Left lung (tissue), 10 donors: ENCODE results near the gene UTS2R. TPM values are rescaled to one million over a fixed set of nuclear protein-coding genes. Genes with fewer than 3 reads are reported as not detected.

Source experiments
- ATAC-seq: fragments of 200-7000 bp; cut with Tn5 transposase; one replicate; pipeline ENCODE4 v1.9.1; 2020; ENCODE audit warnings: moderate library complexity
- DNase-seq, 4 donors: peaks; one replicate each; pipeline ENCODE4 v3.0.0-alpha.2; 2013 to 2020
- H3K27ac ChIP-seq, 2 donors: fragments of 200-600 bp; sonication (generic) in 1 of 2; one replicate each; pipeline versions ENCODE4 v1.5.0 to v1.8.0; 2020 to 2021
- H3K27me3 ChIP-seq, 2 donors: fragments of 200-600 bp; sonication (generic) in 1 of 2; one replicate each; pipeline versions ENCODE4 v1.5.0 to v1.8.0; 2020 to 2021
- H3K36me3 ChIP-seq, 2 donors: fragments of 200-600 bp; sonication (generic) in 1 of 2; one replicate each; pipeline versions ENCODE4 v1.5.0 to v1.8.0; 2020 to 2021
- H3K4me1 ChIP-seq, 2 donors: fragments of 200-600 bp; one replicate each; pipeline ENCODE4 v1.8.0; 2021
- H3K4me3 ChIP-seq, 2 donors: fragments of 200-600 bp; sonication (generic) in 1 of 2; one replicate each; pipeline versions ENCODE4 v1.5.0 to v1.8.0; 2020 to 2021; ENCODE audit warnings: mild to moderate bottlenecking in 1 of 2
- H3K9me3 ChIP-seq, 2 donors: fragments of 200-600 bp; sonication (generic) in 1 of 2; one replicate each; pipeline versions ENCODE4 v1.5.0 to v1.8.0; 2020 to 2021
- CTCF ChIP-seq, 2 donors: fragments of 200-600 bp; sonication (generic) in 1 of 2; IDR thresholded peaks; one replicate each; pipeline versions ENCODE4 v1.5.0 to v1.8.0; 2021; ENCODE audit warnings: antibody characterized with exemption in 2 of 2
- intact Hi-C, 2 donors: fragments of 100-400 bp; cut with DNase I; formaldehyde crosslinking; loops; one replicate each; pipeline versions ENCODE4 v1.11.2 to v1.14.2; 2022
- polyA plus RNA-seq, 6 donors: library from polyadenylated mRNA; unstranded; fragments of 120-200 nt; gene quantifications; one replicate each; pipeline ENCODE4 v1.2.1, GENCODE V29; 2013; ENCODE audit not compliant: insufficient read length in 6 of 6
- total RNA-seq, 2 donors: library from RNA; stranded (reverse); fragmentation: NEBNext Ultra II Directional; extraction: Animal tissue kit (Norgen Biotek cat#: 25700); gene quantifications; one replicate each; pipeline ENCODE4 v1.2.1, GENCODE V29; 2021
- donor health status: DM: no; HTN: yes; CAD: no.
- donor health status: DM: no; HTN: no; CAD: no.

The UTS2R gene
- total and polyA plus RNA-seq, 8 donors: 0.11 TPM; not detected in 7

GRCh38 chr17:82387705-82388106 is 16.1 kb downstream of the UTS2R start:
- Histone ChIP-seq H3K9me3 (no peaks in the 10 kb centered on the region), H3K4me1 (peaks cover 0 to 10% of the 10 kb centered on the region in 2 donors), H3K4me3 (no peak overlapping the region), H3K27me3 (peaks cover 7 to 54% of the 10 kb centered on the region in 2 donors), H3K36me3 (peaks cover 0 to 18% of the 10 kb centered on the region in 2 donors), H3K27ac (no peak overlapping the region)
- intact Hi-C loops: no loop called here
- no peak for DNase-seq
- no peak for TF ChIP-seq CTCF (IDR thresholded peaks at IDR 0.05)
- ATAC-seq: no peak

- intact Hi-C loops: no loop called here
- H3K9me3 ChIP-seq: no peaks in the 10 kb centered on the region
- H3K4me3 ChIP-seq: no peak overlapping the region
- peaks cover 0 to 25% of the 10 kb centered on the region in 2 donors for H3K36me3 ChIP-seq
- ATAC-seq: peak; percentile 54
- DNase-seq: peak in 1 of 4 donors; percentile 84
- peaks cover 7 to 49% of the 10 kb centered on the region in 2 donors for H3K27me3 ChIP-seq
- no peak overlapping the region for H3K27ac ChIP-seq
- H3K4me1 ChIP-seq: peaks cover 0 to 10% of the 10 kb centered on the region in 2 donors
- no peak for TF ChIP-seq CTCF (IDR thresholded peaks at IDR 0.05)
These were observed 16.8 kb downstream of the UTS2R start for GRCh38 chr17:82388223-82388921.

GRCh38 chr17:82388922-82389283 is 17.3 kb downstream of the UTS2R start:
- Histone ChIP-seq H3K27ac (no peak overlapping the region), H3K36me3 (peaks cover 0 to 30% of the 10 kb centered on the region in 2 donors), H3K27me3 (peaks cover 7 to 43% of the 10 kb centered on the region in 2 donors), H3K9me3 (no peaks in the 10 kb centered on the region), H3K4me3 (no peak overlapping the region), H3K4me1 (peaks cover 0 to 10% of the 10 kb centered on the region in 2 donors)
- TF ChIP-seq CTCF (IDR thresholded peaks at IDR 0.05): no peak
- DNase-seq (peak in 1 of 4 donors; percentile 72), ATAC-seq (no peak)
- intact Hi-C loops: no loop called here

- no peak for ATAC-seq
- intact Hi-C loops: no loop called here
These were observed 17.8 kb downstream of the UTS2R start for GRCh38 chr17:82389379-82389778.

More at GRCh38 chr17:82389379-82389778, 17.8 kb downstream of the UTS2R start:
- peaks cover 7 to 38% of the 10 kb centered on the region in 2 donors for H3K27me3 ChIP-seq
- peak in 1 of 4 donors; percentile 17 for DNase-seq
- no peak overlapping the region for H3K27ac ChIP-seq
- H3K36me3 ChIP-seq: peaks cover 0 to 34% of the 10 kb centered on the region in 2 donors
- H3K9me3 ChIP-seq: no peaks in the 10 kb centered on the region
- peaks cover 0 to 10% of the 10 kb centered on the region in 2 donors for H3K4me1 ChIP-seq
- H3K4me3 ChIP-seq: no peak overlapping the region
- TF ChIP-seq CTCF (IDR thresholded peaks at IDR 0.05): no peak
